Gastroesophageal sphincter (tissue), 3 donors: Measurements from ENCODE around the gene DCAF8.

ENCODE experiments used
- CTCF ChIP-seq, 4 experiments: fragments of 200-600 bp in 2 of 4; fragments of 450-650 bp in 2 of 4; sonication (generic) in 1 of 4; IDR thresholded peaks; one replicate each; pipeline ENCODE4 v1.5.1; 2017 to 2019; ENCODE audit warnings: antibody characterized with exemption in 4 of 4, mild to moderate bottlenecking in 2 of 4, moderate library complexity in 2 of 4
- POLR2A ChIP-seq, 2 donors: fragments of 450-650 bp; IDR thresholded peaks; one replicate each; pipeline ENCODE4 v1.6.1; 2017; ENCODE audit warnings: antibody characterized with exemption in 2 of 2, mild to moderate bottlenecking in 2 of 2, moderate library complexity in 1 of 2

GRCh38 chr1:160284782-160285344 is 22.5 kb upstream of the DCAF8 start, which contains the start of gene PEX19:
- TF ChIP-seq CTCF (IDR thresholded peaks at IDR 0.05): peak in 1 of 4 experiments; percentile 3
- peak; percentile 34 to 69 for TF ChIP-seq POLR2A (IDR thresholded peaks at IDR 0.05)
